OCI-LY3 (cell line): Measurements from ENCODE around the gene CRMP1.

Source experiments
- H2AFZ ChIP-seq: fragments of 200-600, 300-600 bp; shearing (Covaris generic); 2 replicates; pipeline ENCODE4 v1.6.0; 2014; ENCODE audit warnings: antibody characterized with exemption, low read depth, low read length
- H3K27ac ChIP-seq: fragments of 200-600, 300-600 bp; sonication (generic); 2 replicates; pipeline ENCODE4 v1.5.1; 2014; ENCODE audit warnings: mild to moderate bottlenecking, low read length, moderate library complexity, mixed read lengths
- H3K27me3 ChIP-seq: fragments of 200-600, 300-600 bp; sonication (generic); 2 replicates; pipeline ENCODE4 v1.6.1; 2014; ENCODE audit warnings: low read depth, low read length, mixed read lengths
- H3K36me3 ChIP-seq: fragments of 200-600, 300-600 bp; sonication (generic); replicated peaks from 2 replicates; pipeline ENCODE3; 2014; ENCODE audit warnings: low read depth, low read length, mixed read lengths
- H3K4me1 ChIP-seq: fragments of 300-600, 200-600 bp; sonication (generic); 2 replicates; pipeline ENCODE4 v1.6.1; 2014; ENCODE audit warnings: low read length, mixed read lengths
- H3K4me2 ChIP-seq: fragments of 200-600, 300-600 bp; sonication (generic); 2 replicates; pipeline ENCODE4 v1.6.1; 2014; ENCODE audit warnings: low read length, mixed read lengths
- H3K4me3 ChIP-seq: fragments of 300-600, 200-600 bp; sonication (generic); 2 replicates; pipeline ENCODE4 v1.5.1; 2014; ENCODE audit warnings: antibody characterized with exemption, mild to moderate bottlenecking, low read length, moderate library complexity
- H3K79me2 ChIP-seq: fragments of 300-600, 200-600 bp; shearing (Covaris generic); 2 replicates; pipeline ENCODE4 v1.6.1; 2014; ENCODE audit warnings: mild to moderate bottlenecking, low read length, mixed read lengths
- H3K9ac ChIP-seq: fragments of 300-600, 200-600 bp; shearing (Covaris generic); 2 replicates; pipeline ENCODE4 v1.6.0; 2014; ENCODE audit warnings: mild to moderate bottlenecking, low read length, moderate library complexity
- H3K9me3 ChIP-seq: fragments of 200-600, 300-600 bp; shearing (Covaris generic); 2 replicates; pipeline ENCODE4 v1.6.1; 2014; ENCODE audit warnings: low read length, mixed read lengths; ENCODE audit not compliant: insufficient read depth
- H4K20me1 ChIP-seq: fragments of 200-600, 300-600 bp; sonication (generic); 2 replicates; pipeline ENCODE4 v1.6.1; 2016; ENCODE audit warnings: low read length, mixed read lengths; ENCODE audit not compliant: insufficient read depth
- EZH2phosphoT487 ChIP-seq: fragments of 200-600 bp; shearing (Covaris generic); IDR thresholded peaks from 2 replicates; pipeline ENCODE4 v1.6.1; 2018; ENCODE audit warnings: antibody characterized with exemption, mixed run types, low read depth
- TF ChIP-seq, protein P1 (sequence below): fragments of 200-600, 300-600 bp; sonication (generic); IDR thresholded peaks from 2 replicates; pipeline ENCODE4 v1.5.1; 2014; ENCODE audit warnings: antibody characterized with exemption, low read length, low read depth

The CRMP1 gene

DNA sequence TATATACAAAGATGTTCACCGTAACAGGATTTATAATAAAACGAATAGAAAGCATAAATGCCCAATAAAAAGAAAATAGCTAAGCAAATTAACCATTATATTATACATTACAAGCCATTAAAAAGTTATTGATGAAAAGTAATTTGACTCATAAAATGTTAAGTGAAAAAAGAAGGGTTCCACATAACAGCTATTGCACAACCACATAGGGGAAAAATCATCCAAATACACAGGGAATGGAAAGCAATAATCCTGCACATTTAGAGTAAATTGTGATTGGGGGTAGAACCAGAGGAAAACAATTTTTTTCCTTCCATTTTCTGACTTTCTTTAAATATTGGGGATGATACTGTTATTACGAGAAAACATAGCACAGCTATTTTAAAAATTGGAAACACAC is 38.0 kb downstream of the CRMP1 start:
- Histone ChIP-seq H2AFZ (no peak overlapping the region), H3K9ac (no peak overlapping the region), H3K36me3 (no peaks in the 10 kb centered on the region), H3K9me3 (no peaks in the 10 kb centered on the region), H3K4me2 (no peak overlapping the region), H3K4me1 (no peaks in the 10 kb centered on the region), H4K20me1 (no peaks in the 10 kb centered on the region), H3K27ac (no peak overlapping the region), H3K79me2 (no peaks in the 10 kb centered on the region), H3K4me3 (no peak overlapping the region), H3K27me3 (no peaks in the 10 kb centered on the region)
- TF ChIP-seq, protein P1, sequence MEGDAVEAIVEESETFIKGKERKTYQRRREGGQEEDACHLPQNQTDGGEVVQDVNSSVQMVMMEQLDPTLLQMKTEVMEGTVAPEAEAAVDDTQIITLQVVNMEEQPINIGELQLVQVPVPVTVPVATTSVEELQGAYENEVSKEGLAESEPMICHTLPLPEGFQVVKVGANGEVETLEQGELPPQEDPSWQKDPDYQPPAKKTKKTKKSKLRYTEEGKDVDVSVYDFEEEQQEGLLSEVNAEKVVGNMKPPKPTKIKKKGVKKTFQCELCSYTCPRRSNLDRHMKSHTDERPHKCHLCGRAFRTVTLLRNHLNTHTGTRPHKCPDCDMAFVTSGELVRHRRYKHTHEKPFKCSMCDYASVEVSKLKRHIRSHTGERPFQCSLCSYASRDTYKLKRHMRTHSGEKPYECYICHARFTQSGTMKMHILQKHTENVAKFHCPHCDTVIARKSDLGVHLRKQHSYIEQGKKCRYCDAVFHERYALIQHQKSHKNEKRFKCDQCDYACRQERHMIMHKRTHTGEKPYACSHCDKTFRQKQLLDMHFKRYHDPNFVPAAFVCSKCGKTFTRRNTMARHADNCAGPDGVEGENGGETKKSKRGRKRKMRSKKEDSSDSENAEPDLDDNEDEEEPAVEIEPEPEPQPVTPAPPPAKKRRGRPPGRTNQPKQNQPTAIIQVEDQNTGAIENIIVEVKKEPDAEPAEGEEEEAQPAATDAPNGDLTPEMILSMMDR = no peak

DNA sequence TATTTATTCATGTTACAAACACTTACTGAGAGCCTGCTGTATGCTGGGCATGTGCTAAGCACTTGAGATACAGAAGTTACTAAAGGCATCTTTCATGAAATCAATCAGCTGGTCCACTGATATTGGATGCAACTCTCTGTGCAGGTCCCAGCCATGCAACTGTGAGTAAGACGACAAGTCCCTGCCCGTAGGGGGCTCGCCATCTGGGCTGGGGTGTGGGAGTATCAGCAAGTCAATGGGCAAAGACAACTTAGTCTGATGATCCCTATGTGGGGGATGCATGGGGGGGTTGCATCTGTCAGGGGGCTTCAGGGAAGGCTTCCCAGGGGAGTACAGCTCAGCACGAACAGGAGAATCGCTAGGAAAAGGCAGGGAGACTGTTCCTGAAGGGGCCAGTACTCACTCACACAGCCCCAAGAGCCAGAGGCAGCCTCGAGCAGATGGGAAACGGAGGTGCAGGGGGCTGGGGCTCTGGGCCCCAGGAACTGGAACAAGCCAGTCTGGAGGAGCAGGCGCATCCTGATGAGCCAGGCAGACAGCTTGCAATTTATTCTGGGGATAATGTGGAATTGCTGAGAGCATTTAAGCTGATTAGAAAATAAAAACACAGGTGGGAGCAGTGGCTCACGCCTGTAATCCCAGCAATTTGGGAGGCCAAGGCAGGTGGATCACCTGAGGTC is 40.2 kb downstream of the CRMP1 start:
- Histone ChIP-seq H3K9me3 (no peaks in the 10 kb centered on the region), H3K36me3 (no peaks in the 10 kb centered on the region), H3K4me3 (no peak overlapping the region), H2AFZ (no peak overlapping the region), H3K27ac (no peak overlapping the region), H3K79me2 (no peaks in the 10 kb centered on the region), H3K9ac (no peak overlapping the region), H4K20me1 (no peaks in the 10 kb centered on the region), H3K4me2 (no peak overlapping the region), H3K4me1 (no peaks in the 10 kb centered on the region), H3K27me3 (peaks cover under 1% of the 10 kb centered on the region; the same call in 1 of the 2 replicates)
- no peak for TF ChIP-seq EZH2phosphoT487
- TF ChIP-seq, protein P1 = no peak

DNA sequence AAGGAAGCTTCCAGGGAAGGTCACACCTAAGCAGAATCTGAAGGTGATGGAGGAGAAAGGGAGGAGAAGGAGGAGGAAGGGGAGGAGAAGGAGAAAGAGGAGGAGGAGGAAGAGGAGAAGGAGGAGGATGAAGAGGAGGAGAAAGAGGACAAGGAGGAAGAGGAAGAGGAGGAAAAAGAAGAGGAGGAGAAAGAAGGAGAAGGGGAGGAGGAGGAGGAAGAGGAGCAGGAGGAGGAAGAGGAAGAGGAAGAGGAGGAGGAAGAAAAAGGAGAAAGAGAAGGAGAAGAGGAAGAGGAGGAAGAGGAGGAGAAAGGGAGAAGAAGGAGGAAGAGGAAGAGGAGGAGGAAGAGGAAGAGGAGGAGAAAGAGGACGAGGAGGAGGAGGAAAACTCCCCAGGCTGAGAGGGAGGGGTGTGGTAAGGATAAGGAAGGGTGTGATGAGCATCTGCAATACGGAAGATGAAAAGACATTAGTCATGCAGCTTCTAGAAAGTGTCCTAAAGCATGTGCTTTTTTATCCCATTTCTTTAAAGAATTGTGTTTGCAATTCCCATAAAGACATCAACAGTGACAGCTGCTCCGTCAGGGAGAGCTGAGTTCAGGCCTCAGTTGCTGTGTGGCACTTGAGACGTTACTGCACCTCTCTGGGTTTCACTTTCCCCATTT is 41.1 kb downstream of the CRMP1 start:
- no peaks in the 10 kb centered on the region for H3K79me2 ChIP-seq
- no peaks in the 10 kb centered on the region for H3K36me3 ChIP-seq
- H3K27ac ChIP-seq = no peak overlapping the region
- TF ChIP-seq, protein P1 = no peak
- TF ChIP-seq EZH2phosphoT487 = no peak
- no peaks in the 10 kb centered on the region for H4K20me1 ChIP-seq
- no peak overlapping the region for H3K9ac ChIP-seq
- no peak overlapping the region for H2AFZ ChIP-seq
- H3K4me1 ChIP-seq = no peaks in the 10 kb centered on the region
- peaks cover 5% of the 10 kb centered on the region; the same call in 1 of the 2 replicates for H3K27me3 ChIP-seq
- H3K4me2 ChIP-seq = no peak overlapping the region
- H3K4me3 ChIP-seq = no peak overlapping the region
- no peaks in the 10 kb centered on the region for H3K9me3 ChIP-seq

DNA sequence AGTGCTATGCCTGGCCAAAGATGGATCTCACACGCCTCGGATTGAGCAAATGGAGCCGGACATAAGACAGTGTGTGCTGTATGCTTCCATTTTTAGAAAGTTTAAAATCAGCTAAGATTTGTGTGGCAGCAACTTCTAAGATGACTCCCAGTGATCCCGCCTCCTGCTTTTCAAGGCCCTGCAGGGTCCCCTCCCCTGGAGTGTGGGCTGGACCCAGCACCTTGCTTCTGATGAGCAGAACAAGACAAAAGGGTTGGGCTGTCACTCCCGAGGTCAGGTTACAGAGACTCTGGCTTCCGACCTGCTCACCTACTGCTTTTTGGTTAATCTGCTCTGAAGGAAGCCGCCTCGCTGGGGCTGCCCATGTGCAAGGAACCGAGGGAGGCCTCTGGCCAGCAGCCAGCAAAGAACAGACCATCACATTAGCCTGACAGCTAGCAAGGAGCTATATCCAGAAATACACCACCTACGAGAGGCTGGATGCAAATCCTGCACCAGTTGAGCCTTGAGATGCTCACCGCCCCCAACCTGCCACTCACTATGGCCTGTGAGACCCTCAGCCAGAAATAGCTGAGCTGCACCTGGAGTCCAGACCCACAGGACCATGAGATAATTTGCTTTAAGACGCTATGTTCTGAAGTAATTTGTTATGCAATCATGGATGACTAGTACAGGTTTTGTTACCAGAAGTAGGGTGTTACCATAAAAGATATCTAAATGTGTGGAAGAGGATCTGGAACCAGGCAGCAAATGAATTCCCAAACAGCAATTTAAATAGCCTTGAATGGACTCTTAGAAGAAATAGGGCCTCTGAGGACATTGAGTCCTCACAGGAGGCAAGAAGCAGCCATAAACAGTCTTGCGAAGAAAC is 47.6 kb downstream of the CRMP1 start:
- Histone ChIP-seq H4K20me1 (no peaks in the 10 kb centered on the region), H3K9me3 (no peaks in the 10 kb centered on the region), H3K79me2 (no peaks in the 10 kb centered on the region), H3K27ac (no peak overlapping the region), H2AFZ (no peak overlapping the region), H3K4me1 (no peaks in the 10 kb centered on the region), H3K9ac (no peak overlapping the region), H3K4me2 (no peak overlapping the region), H3K27me3 (peaks cover 5% of the 10 kb centered on the region; the same call in 1 of the 2 replicates), H3K4me3 (no peak overlapping the region), H3K36me3 (no peaks in the 10 kb centered on the region)
- TF ChIP-seq EZH2phosphoT487 = no peak
- TF ChIP-seq, protein P1 = no peak
